ENCODE results near the gene DTX3.

The DTX3 gene

DNA sequence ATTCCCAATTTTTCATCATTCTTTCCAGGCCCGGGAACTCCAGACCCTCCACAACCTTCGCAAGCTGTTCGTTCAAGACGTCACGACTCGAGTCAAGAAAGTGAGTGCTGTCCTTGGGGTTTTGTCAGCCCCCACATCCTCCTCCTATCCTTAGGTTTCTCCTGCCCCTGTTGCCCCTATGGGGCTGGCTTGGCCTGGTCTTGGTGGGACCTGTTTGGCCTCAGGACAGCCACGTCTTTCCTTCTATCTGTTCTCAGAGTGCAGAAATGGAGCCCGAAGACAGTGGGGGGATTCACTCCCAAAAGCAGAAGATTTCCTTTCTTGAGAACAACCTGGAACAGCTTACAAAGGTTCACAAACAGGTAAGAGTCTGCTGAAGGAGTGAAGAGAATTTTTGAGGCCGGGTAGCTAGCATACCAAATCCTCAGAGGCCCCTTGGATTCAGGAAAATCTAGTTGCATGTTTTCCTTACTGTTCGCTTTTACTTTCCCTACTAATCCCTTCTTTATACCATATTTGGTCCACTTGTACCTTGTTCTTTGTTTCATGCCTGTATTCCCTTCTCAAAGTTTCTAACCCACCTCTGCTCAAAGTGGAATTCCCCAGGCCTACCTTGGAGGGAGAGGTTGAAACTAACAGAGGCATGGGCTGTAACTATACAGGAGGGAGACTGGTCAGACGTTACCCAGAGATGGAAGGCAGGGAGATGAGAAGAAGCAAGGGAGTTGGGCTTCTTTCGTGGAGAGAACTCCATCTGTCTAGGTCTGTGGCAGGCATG lies 26.5 kb upstream of the DTX3 start:
- TF ChIP-seq, protein P1, sequence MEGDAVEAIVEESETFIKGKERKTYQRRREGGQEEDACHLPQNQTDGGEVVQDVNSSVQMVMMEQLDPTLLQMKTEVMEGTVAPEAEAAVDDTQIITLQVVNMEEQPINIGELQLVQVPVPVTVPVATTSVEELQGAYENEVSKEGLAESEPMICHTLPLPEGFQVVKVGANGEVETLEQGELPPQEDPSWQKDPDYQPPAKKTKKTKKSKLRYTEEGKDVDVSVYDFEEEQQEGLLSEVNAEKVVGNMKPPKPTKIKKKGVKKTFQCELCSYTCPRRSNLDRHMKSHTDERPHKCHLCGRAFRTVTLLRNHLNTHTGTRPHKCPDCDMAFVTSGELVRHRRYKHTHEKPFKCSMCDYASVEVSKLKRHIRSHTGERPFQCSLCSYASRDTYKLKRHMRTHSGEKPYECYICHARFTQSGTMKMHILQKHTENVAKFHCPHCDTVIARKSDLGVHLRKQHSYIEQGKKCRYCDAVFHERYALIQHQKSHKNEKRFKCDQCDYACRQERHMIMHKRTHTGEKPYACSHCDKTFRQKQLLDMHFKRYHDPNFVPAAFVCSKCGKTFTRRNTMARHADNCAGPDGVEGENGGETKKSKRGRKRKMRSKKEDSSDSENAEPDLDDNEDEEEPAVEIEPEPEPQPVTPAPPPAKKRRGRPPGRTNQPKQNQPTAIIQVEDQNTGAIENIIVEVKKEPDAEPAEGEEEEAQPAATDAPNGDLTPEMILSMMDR (IDR thresholded peaks at IDR 0.05; ENCODE audit: control insufficient read depth, extremely low read depth, insufficient read depth) = no peak
- no peak overlapping the region for H3K4me3 ChIP-seq (ENCODE audit: low read depth, low read length)
- no peak for DNase-seq (ENCODE audit: low read depth)

GRCh38 chr12:57579011-57579410 lies 25.6 kb upstream of the DTX3 start:
- TF ChIP-seq, protein P1 (IDR thresholded peaks at IDR 0.05; ENCODE audit: control insufficient read depth, extremely low read depth, insufficient read depth) = no peak

DNA sequence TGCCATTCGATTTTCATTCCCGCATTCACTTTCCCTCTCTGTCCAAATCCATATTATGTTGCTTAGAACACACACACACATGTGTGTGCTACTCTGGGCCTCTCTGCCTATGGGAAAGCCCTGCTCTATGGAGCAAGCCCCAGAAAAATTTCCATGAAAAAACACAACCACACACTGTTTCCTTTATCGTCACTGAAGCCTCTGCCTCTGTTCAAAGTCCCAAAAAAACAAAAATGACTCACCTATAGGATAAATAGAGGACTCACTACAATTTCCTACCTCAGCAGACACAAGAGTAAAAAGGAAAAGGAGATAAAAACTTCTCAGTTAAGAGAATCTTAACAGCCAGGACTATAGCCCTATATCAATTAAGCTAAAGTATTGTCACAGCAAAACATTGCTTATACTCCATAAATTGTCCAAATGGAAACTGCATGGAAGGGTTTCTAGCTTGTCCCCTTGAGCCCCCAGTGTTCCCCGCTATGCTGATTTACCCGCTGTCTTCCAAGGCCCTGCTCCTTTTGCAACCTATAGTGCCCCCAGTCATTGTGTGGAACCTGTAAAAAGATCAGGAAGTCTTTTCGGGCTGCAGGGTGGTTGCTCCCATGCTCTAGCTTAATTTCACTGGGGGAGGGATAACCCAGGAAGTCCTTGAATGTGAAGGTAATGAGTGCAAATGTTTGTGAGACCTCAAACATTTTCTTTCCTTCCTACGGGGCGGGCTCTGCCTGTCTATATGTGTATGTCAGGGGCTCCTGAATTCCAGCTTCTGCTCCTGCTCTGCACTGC lies 24.8 kb upstream of the DTX3 start:
- TF ChIP-seq, protein P1 (IDR thresholded peaks at IDR 0.05; ENCODE audit: control insufficient read depth, extremely low read depth, insufficient read depth) = no peak
- no peak for DNase-seq (ENCODE audit: low read depth)

More at GRCh38 chr12:57579011-57579410, 25.6 kb upstream of the DTX3 start:
- no peak overlapping the region for H3K4me3 ChIP-seq (ENCODE audit: low read depth, low read length)
- DNase-seq (ENCODE audit: low read depth) = no peak

GRCh38 chr12:57580466-57580795 lies 24.2 kb upstream of the DTX3 start:
- TF ChIP-seq, protein P1 (IDR thresholded peaks at IDR 0.05; ENCODE audit: control insufficient read depth, extremely low read depth, insufficient read depth) = no peak
- DNase-seq (ENCODE audit: low read depth) = no peak
- H3K4me3 ChIP-seq (ENCODE audit: low read depth, low read length) = no peak overlapping the region

More for the DNA sequence above, 24.8 kb upstream of the DTX3 start:
- H3K4me3 ChIP-seq (ENCODE audit: low read depth, low read length) = no peak overlapping the region

DNA sequence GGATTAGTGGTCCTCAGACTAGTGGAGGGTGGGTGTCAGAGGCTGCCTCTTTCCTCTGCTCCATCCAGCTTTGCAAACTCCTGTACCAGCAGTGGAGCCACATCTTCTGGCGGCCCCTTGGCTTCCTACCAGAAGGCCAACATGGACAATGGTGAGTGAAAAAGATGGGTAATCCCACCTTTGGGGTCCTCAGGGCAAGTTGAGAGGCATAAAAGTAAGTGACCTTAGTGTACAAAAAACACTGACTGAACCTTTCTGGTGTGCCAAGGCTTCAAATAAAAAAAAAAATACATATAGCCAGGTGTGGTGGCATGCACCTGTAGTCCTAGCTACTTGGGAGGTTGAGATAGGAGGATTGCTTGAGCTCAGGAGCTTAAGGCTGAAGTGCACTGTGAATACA lies 22.8 kb upstream of the DTX3 start:
- H3K4me3 ChIP-seq (ENCODE audit: low read depth, low read length) = no peak overlapping the region
- TF ChIP-seq, protein P1 (IDR thresholded peaks at IDR 0.05; ENCODE audit: control insufficient read depth, extremely low read depth, insufficient read depth) = no peak
- DNase-seq (ENCODE audit: low read depth) = no peak

DNA sequence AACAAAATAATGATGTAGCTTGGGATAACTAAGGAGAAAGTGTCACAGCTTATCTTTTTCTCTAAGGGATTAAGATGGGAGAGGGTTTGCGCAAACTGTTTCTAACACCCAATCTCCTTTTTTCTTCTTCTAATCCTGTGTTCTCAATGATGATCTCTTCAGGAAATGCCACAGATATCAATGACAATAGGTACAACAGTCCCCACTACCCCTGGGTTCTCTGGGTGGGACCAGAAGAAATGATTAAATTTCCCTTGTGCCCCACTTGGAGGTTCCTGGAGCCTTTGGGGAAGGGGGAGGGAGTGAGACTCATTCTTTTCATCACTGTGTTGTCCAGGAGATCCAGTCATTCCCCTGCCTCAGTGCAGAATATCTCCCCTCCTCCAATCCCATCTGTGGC lies 22.2 kb upstream of the DTX3 start:
- no peak for DNase-seq (ENCODE audit: low read depth)
- H3K4me3 ChIP-seq (ENCODE audit: low read depth, low read length) = no peak overlapping the region
- TF ChIP-seq, protein P1 (IDR thresholded peaks at IDR 0.05; ENCODE audit: control insufficient read depth, extremely low read depth, insufficient read depth) = no peak
